ENCODE results near the gene ABAT.
"Not testable (repeated sequence)": the region's sequence is repeated elsewhere in the genome, so short reads cannot be mapped to it uniquely, and the experiment has no call there.

The ABAT gene

DNA sequence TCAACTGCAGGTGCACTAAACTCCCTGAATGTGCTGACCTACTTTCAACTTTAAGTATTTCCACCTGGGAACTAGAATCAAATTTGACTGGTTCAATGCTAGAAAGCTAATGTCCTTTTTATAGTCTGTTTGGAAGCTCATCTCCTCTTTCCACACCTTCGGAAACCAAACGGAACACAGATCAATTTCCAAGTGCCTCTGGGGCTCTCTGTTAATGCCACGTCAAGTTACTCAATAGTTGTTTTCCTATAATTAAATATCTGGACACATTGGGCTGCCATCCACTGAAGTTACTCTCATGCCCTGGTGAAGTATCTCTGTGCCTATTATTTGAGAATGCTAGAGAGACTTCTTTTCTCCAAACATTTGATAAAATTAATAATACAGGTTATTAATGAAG is 29.7 kb downstream of the ABAT start:
- H3K27ac ChIP-seq (ENCODE audit: low read depth, low read length), result no peak overlapping the region
- no peak overlapping the region for H3K4me2 ChIP-seq (ENCODE audit: low read depth, low read length, poor library complexity, severe bottlenecking)

DNA sequence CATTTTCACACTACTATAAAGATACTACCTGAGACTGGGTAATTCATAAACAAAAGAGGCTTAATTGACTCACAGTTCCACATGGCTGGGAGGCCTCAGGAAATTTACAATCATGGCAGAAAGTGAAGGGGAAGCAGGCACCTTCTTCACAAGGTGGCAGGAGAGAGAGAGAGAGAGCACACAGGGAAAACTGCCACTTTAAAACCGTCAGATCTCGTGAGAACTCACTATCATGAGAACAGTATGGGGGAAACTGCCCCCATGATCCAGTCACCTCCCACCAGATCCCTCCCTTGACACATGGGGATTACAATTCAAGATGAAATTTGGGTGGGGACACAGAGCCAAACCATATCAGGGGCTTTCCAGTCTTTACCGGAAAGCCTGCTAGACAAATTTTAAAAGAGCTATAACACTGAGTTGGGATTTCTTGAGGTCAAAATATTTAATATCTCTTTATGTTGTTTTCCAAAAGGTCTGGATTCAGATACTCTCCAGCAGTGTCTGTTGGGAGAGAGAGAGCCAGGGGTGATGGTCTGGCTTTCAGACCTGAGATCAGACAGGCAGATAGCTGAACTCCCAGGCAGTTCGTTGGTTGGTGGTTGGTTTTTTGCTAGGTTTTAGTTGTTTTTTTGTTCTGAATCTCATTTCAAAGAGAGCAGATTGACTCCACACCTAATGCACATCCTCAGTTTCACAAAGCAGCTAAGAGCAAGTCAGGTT is 30.8 kb downstream of the ABAT start:
- not testable (repeated sequence) for H3K27ac ChIP-seq (ENCODE audit: low read depth, low read length)

More for the DNA sequence above, 29.7 kb downstream of the ABAT start:
- Histone ChIP-seq H3K4me3 (ENCODE audit: insufficient read depth, low read length, poor library complexity, severe bottlenecking) (no peak overlapping the region), H3K79me2 (ENCODE audit: insufficient read depth, low read length) (no peaks in the 10 kb centered on the region), H3K9me3 (ENCODE audit: insufficient read depth, low read length) (no peaks in the 10 kb centered on the region), H2AFZ (ENCODE audit: low read depth, low read length, severe bottlenecking) (no peak overlapping the region), H3K27me3 (ENCODE audit: low read length) (no peaks in the 10 kb centered on the region), H3K9ac (ENCODE audit: low read length) (no peak overlapping the region), H3K9me2 (replicated peaks; ENCODE audit: insufficient read depth, low read length) (no peaks in the 10 kb centered on the region), H4K20me1 (ENCODE audit: low read depth, low read length) (no peaks in the 10 kb centered on the region), H3K36me3 (ENCODE audit: low read length) (no peaks in the 10 kb centered on the region), H3F3A (ENCODE audit: insufficient read depth) (no peaks in the 10 kb centered on the region)
- TF ChIP-seq EZH2phosphoT487 (conservative IDR thresholded peaks at IDR 0.05; ENCODE audit: low read length), result no peak
- TF ChIP-seq, protein P1, sequence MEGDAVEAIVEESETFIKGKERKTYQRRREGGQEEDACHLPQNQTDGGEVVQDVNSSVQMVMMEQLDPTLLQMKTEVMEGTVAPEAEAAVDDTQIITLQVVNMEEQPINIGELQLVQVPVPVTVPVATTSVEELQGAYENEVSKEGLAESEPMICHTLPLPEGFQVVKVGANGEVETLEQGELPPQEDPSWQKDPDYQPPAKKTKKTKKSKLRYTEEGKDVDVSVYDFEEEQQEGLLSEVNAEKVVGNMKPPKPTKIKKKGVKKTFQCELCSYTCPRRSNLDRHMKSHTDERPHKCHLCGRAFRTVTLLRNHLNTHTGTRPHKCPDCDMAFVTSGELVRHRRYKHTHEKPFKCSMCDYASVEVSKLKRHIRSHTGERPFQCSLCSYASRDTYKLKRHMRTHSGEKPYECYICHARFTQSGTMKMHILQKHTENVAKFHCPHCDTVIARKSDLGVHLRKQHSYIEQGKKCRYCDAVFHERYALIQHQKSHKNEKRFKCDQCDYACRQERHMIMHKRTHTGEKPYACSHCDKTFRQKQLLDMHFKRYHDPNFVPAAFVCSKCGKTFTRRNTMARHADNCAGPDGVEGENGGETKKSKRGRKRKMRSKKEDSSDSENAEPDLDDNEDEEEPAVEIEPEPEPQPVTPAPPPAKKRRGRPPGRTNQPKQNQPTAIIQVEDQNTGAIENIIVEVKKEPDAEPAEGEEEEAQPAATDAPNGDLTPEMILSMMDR (IDR thresholded peaks at IDR 0.05; ENCODE audit: insufficient read depth, low read length, poor library complexity, severe bottlenecking), result no peak

DNA sequence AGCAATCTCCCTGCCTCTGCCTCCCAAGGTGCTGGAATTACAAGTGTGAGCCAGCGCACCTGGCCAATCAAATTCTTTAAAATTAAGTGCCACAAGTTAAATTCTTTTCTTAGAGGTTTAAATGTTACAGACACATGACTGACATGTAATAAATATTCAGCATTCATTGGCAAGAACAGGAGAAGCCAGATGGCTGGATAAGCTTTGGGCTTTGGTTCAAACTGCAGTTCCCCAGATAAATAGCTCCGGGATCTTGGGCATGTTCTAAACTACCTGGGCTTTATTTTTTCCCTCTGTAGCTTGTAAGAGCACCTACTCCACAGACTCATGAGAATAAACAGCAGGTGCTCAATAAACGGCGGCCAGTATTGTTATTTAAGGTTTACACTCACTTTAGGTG is 34.1 kb downstream of the ABAT start:
- Histone ChIP-seq H3K9ac (ENCODE audit: low read length) (no peak overlapping the region), H3K27me3 (ENCODE audit: low read length) (no peaks in the 10 kb centered on the region), H4K20me1 (ENCODE audit: low read depth, low read length) (no peaks in the 10 kb centered on the region), H3K27ac (ENCODE audit: low read depth, low read length) (no peak overlapping the region), H3K4me2 (ENCODE audit: low read depth, low read length, poor library complexity, severe bottlenecking) (no peak overlapping the region), H3K4me3 (ENCODE audit: insufficient read depth, low read length, poor library complexity, severe bottlenecking) (no peak overlapping the region), H3K9me2 (replicated peaks; ENCODE audit: insufficient read depth, low read length) (no peaks in the 10 kb centered on the region), H3K9me3 (ENCODE audit: insufficient read depth, low read length) (no peaks in the 10 kb centered on the region), H2AFZ (ENCODE audit: low read depth, low read length, severe bottlenecking) (no peak overlapping the region), H3K36me3 (ENCODE audit: low read length) (no peaks in the 10 kb centered on the region), H3K79me2 (ENCODE audit: insufficient read depth, low read length) (no peaks in the 10 kb centered on the region), H3F3A (ENCODE audit: insufficient read depth) (no peaks in the 10 kb centered on the region)
- no peak for TF ChIP-seq EZH2phosphoT487 (conservative IDR thresholded peaks at IDR 0.05; ENCODE audit: low read length)
- TF ChIP-seq, protein P1 (IDR thresholded peaks at IDR 0.05; ENCODE audit: insufficient read depth, low read length, poor library complexity, severe bottlenecking), result no peak

More for the DNA sequence above, 30.8 kb downstream of the ABAT start:
- H3K9me3 ChIP-seq (ENCODE audit: insufficient read depth, low read length); H3K4me3 ChIP-seq (ENCODE audit: insufficient read depth, low read length, poor library complexity, severe bottlenecking); H2AFZ ChIP-seq (ENCODE audit: low read depth, low read length, severe bottlenecking); H3F3A ChIP-seq (ENCODE audit: insufficient read depth); H3K4me2 ChIP-seq (ENCODE audit: low read depth, low read length, poor library complexity, severe bottlenecking); H3K9me2 ChIP-seq (replicated peaks; ENCODE audit: insufficient read depth, low read length); H3K27me3 ChIP-seq (ENCODE audit: low read length); H3K36me3 ChIP-seq (ENCODE audit: low read length); H4K20me1 ChIP-seq (ENCODE audit: low read depth, low read length); H3K79me2 ChIP-seq (ENCODE audit: insufficient read depth, low read length); H3K9ac ChIP-seq (ENCODE audit: low read length): not testable (repeated sequence)

DNA sequence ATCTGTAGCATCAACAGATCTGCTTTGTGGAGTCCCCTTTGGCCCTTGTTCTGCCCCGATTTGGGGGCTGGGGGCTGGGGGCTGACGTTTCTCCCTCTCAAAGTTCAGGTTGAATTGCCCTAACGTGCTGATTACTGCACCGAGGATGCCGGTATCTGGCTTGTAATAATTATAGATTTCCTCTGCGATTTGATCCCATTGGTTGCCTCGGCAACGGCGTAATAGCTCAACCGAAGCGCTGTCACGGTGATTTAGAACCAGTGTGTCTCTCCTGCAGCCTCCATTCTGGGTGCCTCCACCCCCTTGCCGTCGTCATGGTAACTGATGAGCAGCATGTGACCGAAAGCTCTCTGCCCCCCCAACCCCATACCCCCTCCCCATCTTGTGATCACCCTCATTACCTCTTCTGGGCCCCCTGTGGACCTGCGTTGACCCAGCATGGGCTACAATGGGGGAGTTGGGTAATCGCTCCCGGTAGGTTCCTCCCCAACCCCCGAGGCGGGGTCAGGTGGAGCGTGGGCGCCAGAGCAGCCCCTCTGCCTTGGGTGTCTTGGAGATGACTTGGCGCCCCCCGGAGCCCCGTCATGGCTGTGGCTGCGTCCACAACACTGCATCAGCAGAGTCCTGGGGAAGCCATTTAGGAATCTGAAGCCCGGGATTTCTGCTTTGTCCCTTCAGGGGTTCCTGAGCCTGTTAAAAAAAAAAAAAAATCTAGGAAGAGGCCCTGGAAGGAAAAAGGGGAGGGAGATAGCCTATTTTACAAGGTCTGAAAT is 38.4 kb downstream of the ABAT start:
- H3K27ac ChIP-seq (ENCODE audit: low read depth, low read length), result no peak overlapping the region
- no peaks in the 10 kb centered on the region for H3K79me2 ChIP-seq (ENCODE audit: insufficient read depth, low read length)
- no peak for TF ChIP-seq EZH2phosphoT487 (conservative IDR thresholded peaks at IDR 0.05; ENCODE audit: low read length)
- TF ChIP-seq, protein P1 (IDR thresholded peaks at IDR 0.05; ENCODE audit: insufficient read depth, low read length, poor library complexity, severe bottlenecking), result no peak
- no peak overlapping the region for H3K4me3 ChIP-seq (ENCODE audit: insufficient read depth, low read length, poor library complexity, severe bottlenecking)
- no peaks in the 10 kb centered on the region for H3K27me3 ChIP-seq (ENCODE audit: low read length)
- no peaks in the 10 kb centered on the region for H4K20me1 ChIP-seq (ENCODE audit: low read depth, low read length)
- peaks cover 3% of the 10 kb centered on the region; the same call in 1 of the 2 replicates for H3K9me3 ChIP-seq (ENCODE audit: insufficient read depth, low read length)
- H3K4me2 ChIP-seq (ENCODE audit: low read depth, low read length, poor library complexity, severe bottlenecking), result no peak overlapping the region
- no peaks in the 10 kb centered on the region for H3K9me2 ChIP-seq (replicated peaks; ENCODE audit: insufficient read depth, low read length)
- no peak overlapping the region for H3K9ac ChIP-seq (ENCODE audit: low read length)
- H3K36me3 ChIP-seq (ENCODE audit: low read length), result no peaks in the 10 kb centered on the region
- no peaks in the 10 kb centered on the region for H3F3A ChIP-seq (ENCODE audit: insufficient read depth)
- H2AFZ ChIP-seq (ENCODE audit: low read depth, low read length, severe bottlenecking), result no peak overlapping the region

Measured in SU-DHL-6 (cell line).